Activated CD8-positive, alpha-beta T cell treated with anti-CD3 and anti-CD28 coated beads for 36 hours (primary cell): Measurements from ENCODE around the gene FCRLA. TPM values are rescaled to one million over a fixed set of nuclear protein-coding genes. Genes with fewer than 3 reads are reported as not detected.

Experiments used
- ATAC-seq: fragments of 200-7000 bp; cut with Tn5 transposase; one replicate; pipeline ENCODE4 v1.10.0; 2021; ENCODE audit warnings: mild to moderate bottlenecking, moderate library complexity
- CTCF ChIA-PET: fragments of 350-600 bp; sonication (Branson Sonifier 250); formaldehyde crosslinking; loops from one replicate; lab custom pipeline; 2021; ENCODE audit warnings: antibody characterized with exemption; lab: Charles Lee
- POLR2A ChIA-PET: fragments of 350-600 bp; sonication (Branson Sonifier 250); formaldehyde crosslinking; loops from one replicate; lab custom pipeline; 2021; ENCODE audit warnings: antibody characterized with exemption; lab: Charles Lee
- DNase-seq: peaks from one replicate; pipeline ENCODE4 v3.0.0-alpha.2; 2020
- H3K27ac Mint-ChIP-seq: one replicate; pipeline ENCODE4 v1.8.0; 2021; ENCODE audit warnings: mild to moderate bottlenecking, mixed read lengths
- H3K27me3 Mint-ChIP-seq: one replicate; pipeline ENCODE4 v1.8.0; 2021; ENCODE audit warnings: mixed read lengths
- H3K36me3 Mint-ChIP-seq: one replicate; pipeline ENCODE4 v1.8.0; 2021; ENCODE audit warnings: low read depth, mixed read lengths
- H3K4me1 Mint-ChIP-seq: one replicate; pipeline ENCODE4 v1.8.0; 2021; ENCODE audit warnings: low read depth, mixed read lengths
- H3K4me3 Mint-ChIP-seq: one replicate; pipeline ENCODE4 v1.8.0; 2021; ENCODE audit warnings: mild to moderate bottlenecking, moderate library complexity, mixed read lengths
- H3K9me3 Mint-ChIP-seq: one replicate; pipeline ENCODE4 v1.8.0; 2021; ENCODE audit warnings: mixed read lengths
- CTCF ChIP-seq: fragments of 200-600 bp; IDR thresholded peaks from one replicate; pipeline ENCODE4 v1.8.0; 2022; ENCODE audit warnings: antibody characterized with exemption, mild to moderate bottlenecking
- intact Hi-C: fragments of 100-400 bp; cut with micrococcal nuclease; formaldehyde crosslinking; loops from one replicate; pipeline ENCODE4 v1.10.0; 2022
- total RNA-seq, 2 experiments: library from RNA; stranded (reverse); gene quantifications; one replicate each; pipeline ENCODE4 v1.2.3, GENCODE V29; 2021

FCRLA gene
- total RNA-seq, 2 experiments from 2014 or later, result not detected

GRCh38 chr1:161676441-161676840, 30.6 kb upstream of the FCRLA start:
- Mint-ChIP-seq H3K27me3 (peaks cover 6% of the 10 kb centered on the region), H3K9me3 (no peaks in the 10 kb centered on the region), H3K4me3 (no peak overlapping the region), H3K36me3 (no peaks in the 10 kb centered on the region), H3K4me1 (peaks cover 9% of the 10 kb centered on the region), H3K27ac (no peak overlapping the region)
- ChIA-PET CTCF (no interaction called here), POLR2A (no interaction called here)
- intact Hi-C loops, result no loop called here
- DNase-seq (no peak), ATAC-seq (no peak)
- TF ChIP-seq CTCF, result no peak

GRCh38 chr1:161676958-161677689, 29.9 kb upstream of the FCRLA start:
- H3K4me3 Mint-ChIP-seq, result no peak overlapping the region
- CTCF ChIA-PET, result no interaction called here
- peaks cover 6% of the 10 kb centered on the region for H3K4me1 Mint-ChIP-seq
- TF ChIP-seq CTCF, result no peak
- POLR2A ChIA-PET, result no interaction called here
- no peaks in the 10 kb centered on the region for H3K9me3 Mint-ChIP-seq
- ATAC-seq (no peak), DNase-seq (no peak)
- peaks cover 8% of the 10 kb centered on the region for H3K27me3 Mint-ChIP-seq
- intact Hi-C loops, result no loop called here
- no peaks in the 10 kb centered on the region for H3K36me3 Mint-ChIP-seq
- H3K27ac Mint-ChIP-seq, result no peak overlapping the region

- TF ChIP-seq CTCF, result no peak
- intact Hi-C loops, result no loop called here
- no peak overlapping the region for H3K27ac Mint-ChIP-seq
- H3K27me3 Mint-ChIP-seq, result peaks cover 13% of the 10 kb centered on the region
- H3K4me1 Mint-ChIP-seq, result peaks cover 6% of the 10 kb centered on the region
- CTCF ChIA-PET, result no interaction called here
- ATAC-seq (no peak), DNase-seq (no peak)
- H3K9me3 Mint-ChIP-seq, result no peaks in the 10 kb centered on the region
- POLR2A ChIA-PET, result no interaction called here
- no peaks in the 10 kb centered on the region for H3K36me3 Mint-ChIP-seq
- H3K4me3 Mint-ChIP-seq, result no peak overlapping the region
Observed at GRCh38 chr1:161678500-161678899, 28.5 kb upstream of the FCRLA start.

GRCh38 chr1:161681879-161682278, 25.1 kb upstream of the FCRLA start:
- TF ChIP-seq CTCF, result no peak
- H3K36me3 Mint-ChIP-seq, result no peaks in the 10 kb centered on the region
- no peak overlapping the region for H3K27ac Mint-ChIP-seq
- H3K4me1 Mint-ChIP-seq, result no peaks in the 10 kb centered on the region
- POLR2A ChIA-PET, result no interaction called here
- no peak overlapping the region for H3K4me3 Mint-ChIP-seq
- no peak for DNase-seq
- ATAC-seq, result no peak
- intact Hi-C loops, result no loop called here
- CTCF ChIA-PET, result no interaction called here
- H3K9me3 Mint-ChIP-seq, result no peaks in the 10 kb centered on the region
- peaks cover 13% of the 10 kb centered on the region for H3K27me3 Mint-ChIP-seq

GRCh38 chr1:161688946-161689345, 18.1 kb upstream of the FCRLA start:
- Mint-ChIP-seq H3K4me1 (no peaks in the 10 kb centered on the region), H3K27ac (no peak overlapping the region), H3K36me3 (no peaks in the 10 kb centered on the region), H3K4me3 (no peak overlapping the region), H3K9me3 (no peaks in the 10 kb centered on the region), H3K27me3 (peaks cover 9% of the 10 kb centered on the region)
- DNase-seq (no peak), ATAC-seq (no peak)
- ChIA-PET POLR2A (interaction anchor here (1.2 kb wide), 1 partner anchor 13 kb away, joined by 4 read pairs; no protein-coding TSS in a partner anchor), CTCF (no interaction called here)
- TF ChIP-seq CTCF, result no peak
- intact Hi-C loops, result no loop called here
